ENCODE data around the gene UPF1.
"Not testable (repeated sequence)": the region's sequence is repeated elsewhere in the genome, so short reads cannot be mapped to it uniquely, and the experiment has no call there.

Gene UPF1

DNA sequence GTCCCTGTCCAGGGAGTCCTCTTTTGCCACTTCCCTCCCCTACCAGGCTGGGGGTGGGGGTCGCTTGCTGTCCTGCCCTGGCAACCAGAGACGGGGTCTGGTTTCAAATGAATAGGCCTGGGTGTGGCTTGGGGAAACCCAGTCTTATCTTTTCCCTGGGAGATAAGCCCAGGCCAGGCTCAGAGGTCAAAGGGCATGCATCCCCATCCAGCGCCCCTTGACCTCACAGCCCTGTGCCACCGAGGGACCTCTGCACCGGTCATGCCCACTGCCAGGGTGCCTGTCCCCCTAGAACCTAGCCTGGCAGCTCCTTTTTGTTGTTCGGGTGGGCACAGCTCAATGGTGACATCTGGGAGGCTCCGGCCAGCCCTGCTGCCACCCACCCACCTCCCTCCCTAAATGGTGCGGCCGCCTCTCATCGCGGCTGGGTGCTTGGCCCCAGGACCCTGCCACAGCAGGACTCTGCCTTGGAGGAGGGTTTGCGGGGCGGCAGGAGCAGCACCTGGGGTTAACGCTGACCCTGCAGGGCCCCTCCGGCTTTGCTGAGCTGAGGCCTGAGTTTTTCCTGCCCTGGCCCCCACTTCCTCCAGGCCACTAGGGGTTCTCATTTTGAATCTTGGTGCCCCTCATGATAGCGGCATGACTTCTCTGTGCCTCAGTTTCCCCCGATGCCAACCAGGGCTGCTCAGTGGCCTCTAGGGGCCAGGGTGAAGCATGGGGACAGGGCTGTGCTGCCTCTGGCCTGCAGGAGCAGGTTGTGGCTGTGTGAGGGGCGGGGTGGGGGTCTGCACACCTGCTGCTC, 67.0 kb downstream of the UPF1 start:
- DNase-seq (ENCODE audit: low read depth), result no peak

DNA sequence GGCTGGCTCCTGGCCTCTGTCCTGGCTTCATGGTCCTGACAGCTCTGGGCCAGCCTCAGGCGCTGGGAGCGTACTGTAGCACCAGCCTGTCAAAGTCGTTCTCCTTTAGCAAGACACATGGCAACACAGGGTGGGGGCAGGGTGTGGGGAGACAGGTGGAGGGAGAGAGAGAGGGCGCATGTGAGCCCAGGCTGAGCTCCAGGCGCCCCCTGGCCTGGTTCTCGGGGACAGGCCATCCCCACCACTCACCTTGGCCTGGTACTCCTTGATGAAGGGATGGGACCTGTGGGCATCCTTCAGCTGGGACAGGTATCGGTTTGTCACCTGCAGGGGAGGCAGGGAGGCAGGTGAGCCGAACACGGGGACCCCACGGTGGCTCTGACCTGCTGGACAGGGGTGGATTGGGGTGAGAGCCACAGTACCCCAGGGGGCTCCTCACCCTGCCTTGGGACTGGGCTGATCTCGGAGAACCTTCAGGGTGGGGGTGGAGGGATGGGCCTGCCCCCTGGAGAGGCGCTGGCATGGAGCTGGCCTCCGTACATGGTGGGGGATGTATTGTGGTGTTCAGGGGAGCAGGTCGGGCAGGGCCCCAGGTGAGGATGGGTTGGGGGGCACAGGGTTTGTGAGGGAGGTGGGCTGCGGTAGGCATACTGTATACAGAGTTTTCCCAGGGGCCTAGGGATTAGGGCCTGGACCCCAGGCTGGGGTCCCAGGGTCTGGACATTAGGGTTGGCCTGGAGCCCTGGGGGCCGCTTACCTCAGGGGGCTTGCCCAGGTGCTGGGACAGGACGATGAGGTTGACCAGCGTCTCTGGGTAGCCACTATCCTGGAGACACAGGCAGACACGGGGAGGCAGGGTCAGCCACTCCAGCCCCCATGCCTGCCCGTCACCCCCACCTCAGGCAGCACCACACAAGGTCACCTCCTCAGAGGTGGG, 68.1 kb downstream of the UPF1 start:
- no peak for DNase-seq (ENCODE audit: low read depth)

DNA sequence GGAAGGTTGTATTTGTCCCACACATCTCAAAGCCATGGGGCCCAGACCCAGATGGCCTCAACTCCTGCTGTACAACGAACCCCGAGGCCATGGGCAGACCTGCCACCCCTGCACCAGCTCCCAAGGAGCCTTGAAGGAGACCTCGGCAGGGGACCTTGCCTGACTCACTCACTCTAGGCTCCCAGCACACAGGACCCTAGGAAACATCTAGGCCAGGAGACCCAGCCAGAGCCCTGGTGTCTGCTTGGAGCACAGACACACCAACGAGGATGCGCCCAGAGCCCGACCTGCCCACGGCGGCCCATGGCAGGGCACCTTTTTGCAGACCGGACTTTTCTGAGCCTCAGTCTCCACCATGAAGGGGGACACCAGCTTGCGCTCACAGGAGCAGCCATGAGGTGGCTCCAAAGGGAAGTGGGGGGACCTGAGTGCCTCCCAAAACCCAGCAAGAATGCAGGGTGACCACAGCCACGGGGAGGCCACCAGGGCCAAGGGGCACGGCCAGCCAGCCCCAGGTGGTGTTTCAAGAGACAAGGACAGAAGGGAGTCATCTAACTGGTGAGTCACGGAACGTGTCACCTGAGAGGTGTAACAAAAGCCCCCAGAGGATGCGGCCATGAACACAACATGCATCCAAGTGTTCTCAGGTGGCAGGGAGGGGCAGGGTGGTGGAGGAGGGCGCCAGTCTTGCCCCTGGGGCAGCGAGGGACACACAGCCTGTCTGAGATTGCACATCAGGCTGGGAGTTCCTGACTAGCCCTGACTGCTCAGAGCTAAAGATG, 69.1 kb downstream of the UPF1 start:
- no peak for DNase-seq (ENCODE audit: low read depth)

DNA sequence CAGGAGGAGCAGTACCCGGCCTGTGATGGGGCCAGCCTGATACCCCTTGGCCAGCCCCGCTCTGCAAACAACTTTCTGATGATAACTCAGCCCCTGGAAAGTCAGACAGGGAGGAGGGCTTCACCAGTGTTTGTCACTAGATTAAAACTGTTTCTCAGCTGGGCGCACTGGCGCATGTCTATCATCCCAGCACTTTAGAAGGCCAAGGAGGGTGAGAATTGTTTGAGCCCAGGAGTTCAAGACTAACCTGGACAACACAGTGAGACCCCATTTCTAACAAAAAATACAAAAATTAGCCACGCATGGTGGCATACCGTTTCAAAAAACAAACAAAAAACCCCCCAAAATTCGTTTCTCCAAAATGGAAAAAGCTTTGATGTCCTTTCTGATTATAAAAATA, 69.7 kb downstream of the UPF1 start:
- no peak for DNase-seq (ENCODE audit: low read depth)

DNA sequence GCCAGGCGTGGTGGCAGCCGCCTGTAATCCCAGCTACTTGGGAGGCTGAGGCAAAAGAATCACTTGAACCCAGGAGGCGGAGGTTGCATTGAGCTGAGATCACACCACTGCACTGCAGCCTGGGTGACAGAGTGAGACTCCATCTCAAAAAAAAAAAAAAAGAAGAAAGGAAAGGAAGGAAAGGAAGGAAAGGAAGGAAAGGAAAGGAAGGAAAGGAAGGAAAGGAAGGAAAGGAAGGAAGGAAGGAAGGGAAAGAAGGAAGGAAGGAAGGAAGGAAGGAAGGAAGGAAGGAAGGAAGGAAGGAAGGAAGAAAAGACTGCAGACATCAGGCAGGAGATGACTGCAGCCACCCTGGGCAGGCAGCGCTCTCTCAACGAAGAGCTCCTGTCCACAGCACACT, 70.8 kb downstream of the UPF1 start:
- not testable (repeated sequence) for DNase-seq (ENCODE audit: low read depth)

DNA sequence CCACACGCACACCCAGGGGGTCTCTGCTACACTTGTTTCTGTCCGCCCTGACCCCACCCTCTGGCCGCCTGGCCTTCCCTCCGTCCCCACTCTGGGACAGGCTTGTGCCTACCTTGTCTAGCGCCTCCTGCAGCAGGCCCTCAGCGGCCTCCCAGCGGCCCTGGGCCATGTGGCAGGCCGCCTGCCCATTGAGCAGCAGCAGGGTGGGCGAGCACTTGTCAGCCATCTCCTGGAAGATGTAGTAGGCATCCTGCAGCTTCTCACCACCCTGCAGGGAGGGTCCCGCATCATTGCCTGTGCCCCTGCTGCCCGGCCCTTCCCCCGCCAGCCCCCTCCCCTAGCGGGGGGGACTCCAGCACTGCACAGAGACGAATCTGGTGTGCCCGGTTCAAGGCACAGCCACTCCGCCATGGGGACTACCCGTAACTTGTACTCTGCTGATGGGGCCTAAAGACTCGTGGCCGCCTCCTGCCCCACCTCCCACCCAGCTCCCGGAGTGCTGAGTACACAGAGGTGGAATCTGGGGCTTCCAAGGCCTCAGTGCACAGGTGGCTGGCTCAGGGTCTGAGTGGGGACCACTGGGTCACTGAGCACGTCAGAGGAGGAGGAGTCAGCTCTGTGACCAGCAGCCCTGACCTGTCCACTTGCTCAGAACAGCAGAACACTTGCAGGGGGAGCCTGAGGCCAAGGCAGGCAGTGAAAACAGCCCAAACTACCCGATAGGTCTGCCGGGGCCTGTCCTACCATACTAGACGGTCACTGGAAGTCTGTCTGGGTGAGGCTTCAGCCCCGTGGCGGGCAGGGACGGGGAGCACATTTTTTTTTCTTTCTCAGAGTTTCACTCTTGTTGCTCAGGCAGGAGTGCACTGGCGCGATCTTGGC, 71.6 kb downstream of the UPF1 start:
- DNase-seq (ENCODE audit: low read depth), result no peak

DNA sequence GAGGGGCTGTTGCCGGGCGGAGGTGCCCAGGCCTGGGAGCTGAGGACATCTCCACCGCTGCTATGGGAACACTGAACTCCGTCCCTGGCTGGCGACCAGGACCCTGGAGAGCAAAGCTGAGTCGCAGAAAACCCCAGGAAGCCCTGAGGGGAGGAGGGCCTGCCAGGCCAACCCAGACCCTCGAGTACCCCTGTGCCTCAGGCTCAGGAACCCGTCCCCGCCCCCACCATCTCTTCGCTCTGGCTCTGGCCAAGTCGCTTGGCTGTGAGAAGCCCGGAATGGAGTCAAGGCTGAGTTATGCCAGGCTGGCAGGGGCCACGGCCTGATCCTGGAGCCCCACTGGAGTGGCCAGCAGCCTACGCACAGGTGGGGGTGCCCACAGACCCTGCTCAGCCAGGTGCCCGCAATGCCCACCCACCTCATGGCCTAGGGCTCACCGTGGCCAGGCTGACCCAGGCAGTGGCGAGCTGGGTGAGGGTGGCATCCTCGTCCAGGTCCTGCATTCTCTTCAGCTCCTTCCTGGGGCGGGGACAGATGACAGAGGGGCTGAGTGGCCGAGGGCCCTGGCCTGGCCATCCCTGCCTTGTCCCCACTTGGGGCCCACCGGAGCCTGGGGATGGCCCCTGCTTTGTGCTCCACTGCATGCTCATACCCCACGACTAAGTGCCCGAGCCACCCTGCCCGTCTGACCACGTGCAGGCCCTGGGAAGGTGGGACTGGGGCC, 72.7 kb downstream of the UPF1 start:
- no peak for DNase-seq (ENCODE audit: low read depth)

DNA sequence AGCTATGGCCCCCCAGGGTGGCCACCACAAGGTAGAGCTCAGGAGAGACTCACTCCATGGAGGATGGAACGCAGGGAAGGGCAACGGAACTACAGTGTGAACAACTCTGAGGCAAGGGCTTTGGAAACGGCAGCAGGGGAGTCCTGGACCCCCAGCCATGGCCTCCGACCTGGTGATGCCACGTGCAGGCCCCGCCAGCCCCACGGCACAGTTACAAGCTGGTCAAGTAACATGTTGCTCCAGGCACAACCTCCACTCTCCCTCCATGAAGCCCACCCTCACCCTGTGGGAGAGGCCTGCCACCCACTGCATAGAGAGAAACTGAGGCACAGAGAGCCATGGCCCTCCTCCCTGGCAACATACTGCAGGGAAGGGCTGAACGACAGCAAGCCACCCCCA, 73.3 kb downstream of the UPF1 start:
- no peak for DNase-seq (ENCODE audit: low read depth)

DNA sequence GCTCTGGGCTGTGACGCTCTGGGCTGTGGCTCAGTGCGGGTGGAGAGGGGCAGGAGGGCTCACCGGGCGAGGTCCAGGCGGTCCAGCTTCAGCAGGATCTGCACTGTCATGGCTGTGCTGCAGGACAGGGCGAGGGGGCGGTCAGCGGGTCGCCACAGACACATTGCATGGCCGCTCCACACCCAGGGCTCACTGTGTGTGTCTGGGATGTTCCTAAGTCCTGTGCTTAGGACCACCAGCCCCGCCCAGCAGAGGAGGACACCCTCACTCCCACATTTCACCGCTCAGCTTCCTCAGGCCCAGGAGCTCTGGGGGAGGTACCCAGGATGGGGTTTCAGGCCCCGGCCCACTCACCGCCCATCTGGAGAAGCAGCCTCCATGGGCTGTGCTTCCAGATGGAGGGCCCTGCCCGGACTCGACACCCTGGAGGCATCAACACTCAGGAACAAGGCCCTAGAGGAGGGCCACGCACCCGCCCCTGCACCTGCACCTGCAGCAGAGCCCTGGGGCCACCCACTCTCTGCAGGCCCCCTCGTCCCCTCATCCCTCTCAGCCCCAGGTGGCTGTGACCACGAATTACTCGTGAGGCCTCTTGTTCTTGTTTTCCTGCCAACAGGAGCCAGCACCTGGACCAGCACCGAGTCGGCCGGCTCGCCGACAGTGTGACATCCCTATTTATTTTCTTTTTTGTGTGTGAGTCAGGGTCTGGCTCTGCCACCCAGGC, 73.9 kb downstream of the UPF1 start:
- no peak for DNase-seq (ENCODE audit: low read depth)

DNA sequence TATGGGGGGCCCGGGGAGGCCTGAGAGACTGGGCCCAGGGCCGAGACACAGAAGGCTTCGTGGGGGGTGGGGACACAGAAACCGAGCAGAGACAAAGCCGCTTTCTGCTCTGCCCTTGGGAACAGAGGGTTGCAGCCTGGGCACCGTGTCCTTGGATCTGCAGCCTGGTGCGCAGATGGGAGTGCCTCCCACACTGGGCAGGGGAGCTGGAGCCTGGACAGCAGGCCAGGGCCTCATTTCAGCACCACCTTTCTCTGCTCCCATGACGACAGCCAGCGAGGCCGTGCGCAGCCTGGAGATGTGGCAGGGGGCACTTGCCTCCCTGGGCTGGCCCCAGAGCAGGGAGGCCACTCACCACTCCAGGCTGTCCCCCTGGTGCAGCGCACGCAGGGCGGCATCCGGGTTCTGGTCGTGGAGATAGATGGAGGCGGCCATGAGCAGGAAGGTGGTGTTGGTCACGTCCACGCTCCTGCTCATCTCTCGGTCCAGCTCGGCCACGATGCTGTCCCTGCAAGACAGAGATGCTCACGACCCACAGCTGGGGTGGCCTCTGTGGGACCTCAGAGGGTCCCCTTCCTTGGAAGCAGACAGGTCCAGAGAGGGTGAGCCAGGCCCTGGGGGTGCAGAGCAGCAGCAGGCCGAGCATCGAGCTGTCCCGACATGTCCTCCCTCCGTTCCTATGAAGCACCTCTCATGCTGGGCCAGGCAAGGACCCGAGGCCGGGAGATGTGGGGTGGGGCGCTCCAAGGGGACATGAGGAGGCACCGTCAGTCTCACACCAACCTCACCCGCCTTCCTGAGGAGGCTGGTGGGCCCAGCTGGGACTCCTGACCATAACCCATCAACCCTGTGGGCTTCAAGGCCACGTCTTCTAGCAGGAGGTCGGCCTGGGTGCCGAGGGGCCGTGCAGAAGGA, 75.1 kb downstream of the UPF1 start:
- no peak for DNase-seq (ENCODE audit: low read depth)

DNA sequence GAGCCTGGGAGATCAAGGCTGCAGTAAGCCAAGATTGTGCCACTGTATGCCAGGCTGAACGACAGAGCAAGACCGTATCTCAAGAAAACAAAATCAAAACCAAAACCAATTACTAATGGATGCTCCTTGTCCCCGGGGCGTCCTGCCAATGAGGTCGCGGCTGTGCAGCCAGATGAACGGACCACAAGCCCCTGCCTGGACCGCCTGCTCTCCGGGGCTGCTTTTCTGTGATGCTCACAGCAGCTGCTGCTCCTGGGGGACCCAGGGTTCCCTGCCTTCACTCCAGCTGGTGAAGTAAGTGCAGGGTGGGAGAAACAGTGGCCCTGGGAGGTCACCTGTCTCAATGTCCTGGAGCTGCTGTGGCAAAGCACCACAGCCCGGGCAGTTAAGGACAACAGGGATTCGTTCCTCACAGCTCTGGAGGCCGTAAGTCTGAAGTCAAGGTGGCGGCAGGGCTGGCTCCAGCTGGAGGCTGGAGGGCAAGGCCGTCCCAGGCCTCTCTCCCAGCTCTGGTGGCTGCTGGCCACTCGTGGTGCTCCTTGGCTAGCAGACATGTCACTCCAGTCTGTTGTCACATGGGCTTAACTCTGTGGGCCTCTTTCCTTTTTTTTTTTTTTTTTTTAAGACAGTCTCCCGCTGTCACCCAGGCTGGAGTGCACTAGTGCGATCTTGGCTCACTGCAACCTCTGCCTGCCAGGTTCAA, 77.3 kb downstream of the UPF1 start:
- no peak for DNase-seq (ENCODE audit: low read depth)

DNA sequence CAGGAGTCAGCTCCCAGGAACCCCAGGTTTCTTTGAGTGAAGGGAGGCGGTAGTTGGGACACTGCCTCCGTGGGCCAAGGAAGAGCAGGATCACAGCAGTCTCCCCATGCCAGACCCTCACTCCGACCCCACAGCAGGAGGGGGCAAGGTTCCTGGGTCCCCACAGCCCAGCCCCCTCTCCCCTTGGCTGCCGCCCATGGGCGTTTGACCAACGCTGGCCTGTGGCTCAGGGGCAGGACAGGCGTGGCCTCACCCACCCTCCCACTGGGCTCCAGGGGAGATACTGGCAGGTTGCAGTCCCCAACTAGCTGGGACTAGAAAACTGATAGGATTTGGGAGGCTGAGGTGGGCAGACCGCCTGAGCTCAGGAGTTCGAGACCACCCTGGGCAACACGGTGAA, 78.3 kb downstream of the UPF1 start:
- DNase-seq (ENCODE audit: low read depth), result no peak

DNA sequence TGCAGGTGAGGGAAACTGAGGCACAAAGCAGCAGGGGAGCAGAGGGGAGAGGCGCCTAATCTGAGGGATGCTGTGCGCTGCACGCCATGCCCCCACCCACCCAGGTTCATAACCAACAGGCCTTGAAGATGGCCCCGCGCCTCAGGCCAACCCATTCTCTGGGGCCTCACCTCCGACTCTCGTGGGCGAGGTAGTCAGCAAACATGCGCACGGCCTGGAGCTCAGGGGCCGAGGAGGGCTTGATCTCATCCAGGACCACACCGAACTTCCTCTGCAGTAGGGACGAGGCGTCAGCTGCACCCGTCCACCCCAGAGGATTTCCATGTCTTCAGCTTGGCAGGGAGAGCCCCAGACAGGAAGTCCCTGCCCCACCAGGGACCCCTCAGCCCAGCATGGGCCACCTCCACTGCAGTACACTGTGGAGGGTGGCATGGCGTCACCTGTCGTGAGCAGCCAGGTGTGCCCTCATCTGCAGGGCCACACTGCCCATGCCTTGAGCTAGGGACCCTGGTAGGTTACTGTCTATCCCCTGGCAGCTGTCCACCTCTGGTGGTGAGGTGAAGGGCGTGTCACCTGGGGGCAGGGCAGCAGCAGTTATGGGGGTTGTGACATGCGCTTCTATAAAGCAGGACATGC, 79.2 kb downstream of the UPF1 start:
- DNase-seq (ENCODE audit: low read depth), result no peak

DNA sequence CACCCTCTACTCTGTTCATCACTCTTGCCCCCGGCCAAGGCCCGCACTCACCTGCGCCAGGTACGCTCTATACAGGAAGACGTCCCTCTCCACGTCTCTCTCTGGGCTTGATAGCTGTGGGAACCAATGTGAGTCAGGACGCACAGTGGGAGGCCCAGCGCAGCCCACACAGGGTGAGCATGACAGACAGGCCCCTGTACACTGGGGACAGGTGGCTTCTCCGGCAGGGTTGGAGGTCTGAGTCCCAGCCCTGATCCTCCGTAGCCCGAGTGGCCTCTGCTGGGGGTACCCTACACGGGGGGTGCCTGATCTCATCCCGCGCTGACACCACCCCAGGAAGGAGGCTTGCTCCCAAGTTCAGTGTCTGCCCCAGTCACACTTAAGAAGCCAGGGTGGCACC, 81.2 kb downstream of the UPF1 start:
- no peak for DNase-seq (ENCODE audit: low read depth)

DNA sequence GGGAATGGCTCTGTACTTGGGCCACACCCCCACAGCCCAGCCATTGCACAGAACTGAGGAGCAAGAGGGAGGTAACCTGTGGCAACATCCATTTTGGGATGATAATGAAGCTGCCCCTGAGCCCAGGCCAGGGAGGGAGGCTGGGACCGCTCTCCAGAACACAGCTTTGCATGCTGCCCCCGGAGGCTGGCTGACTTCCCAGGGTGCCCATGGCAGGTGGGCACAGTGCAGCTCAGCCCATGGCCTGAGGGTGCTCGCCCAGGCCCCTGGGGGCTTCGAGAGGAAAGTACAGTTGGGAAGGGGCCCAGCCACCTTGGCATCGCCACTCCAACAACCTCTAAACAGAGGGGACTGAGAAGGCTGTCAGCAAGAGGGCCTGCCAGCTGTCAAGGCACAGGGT, 81.7 kb downstream of the UPF1 start:
- DNase-seq (ENCODE audit: low read depth), result no peak

DNA sequence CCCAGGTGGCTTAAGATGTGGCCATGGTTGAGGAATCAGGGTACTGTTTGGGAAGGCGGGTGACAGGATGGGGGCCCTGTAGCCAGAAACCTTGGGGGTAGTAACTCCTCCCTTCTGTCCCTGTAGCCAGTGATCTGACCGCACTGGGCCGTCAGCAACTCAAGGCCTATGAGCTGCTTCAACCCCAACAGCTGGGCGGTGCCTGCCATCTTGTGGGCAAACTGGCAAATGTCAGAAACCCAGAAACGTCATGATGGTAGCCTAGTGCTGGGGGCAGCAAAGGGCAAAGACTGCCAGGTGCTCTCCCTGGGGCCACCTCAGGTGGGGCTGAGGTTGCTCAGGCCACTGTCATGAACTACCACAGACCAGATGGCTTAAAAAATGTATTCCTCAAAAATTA, 83.9 kb downstream of the UPF1 start:
- DNase-seq (ENCODE audit: low read depth), result peak; percentile 28

DNA sequence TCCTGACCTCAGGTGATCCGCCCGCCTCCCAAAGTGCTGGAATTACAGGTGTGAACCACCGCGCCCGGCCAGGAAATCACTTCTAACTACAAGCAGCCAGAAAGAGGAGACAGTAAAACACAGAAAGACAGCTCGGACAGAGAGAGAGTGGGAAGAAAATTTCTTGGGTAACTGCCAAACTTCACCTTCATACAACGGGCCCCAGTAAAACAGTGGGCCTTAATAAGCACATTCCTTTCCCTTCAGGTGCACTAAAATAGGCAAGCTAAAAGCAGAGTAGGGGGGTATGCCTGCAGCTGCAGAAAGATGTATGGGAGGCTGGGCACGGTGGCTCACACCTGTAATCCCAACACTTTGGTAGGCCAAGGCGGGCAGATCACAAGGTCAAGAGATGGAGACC, 85.8 kb downstream of the UPF1 start:
- DNase-seq (ENCODE audit: low read depth), result not testable (repeated sequence)
